Globus pallidus (tissue), 1 donor: ENCODE measurements around the gene COL18A1.

Experiments
- DNase-seq: peaks from one replicate; pipeline ENCODE4 v3.0.0-alpha.2; 2015; ENCODE audit warnings: low spot score

Gene COL18A1

DNA sequence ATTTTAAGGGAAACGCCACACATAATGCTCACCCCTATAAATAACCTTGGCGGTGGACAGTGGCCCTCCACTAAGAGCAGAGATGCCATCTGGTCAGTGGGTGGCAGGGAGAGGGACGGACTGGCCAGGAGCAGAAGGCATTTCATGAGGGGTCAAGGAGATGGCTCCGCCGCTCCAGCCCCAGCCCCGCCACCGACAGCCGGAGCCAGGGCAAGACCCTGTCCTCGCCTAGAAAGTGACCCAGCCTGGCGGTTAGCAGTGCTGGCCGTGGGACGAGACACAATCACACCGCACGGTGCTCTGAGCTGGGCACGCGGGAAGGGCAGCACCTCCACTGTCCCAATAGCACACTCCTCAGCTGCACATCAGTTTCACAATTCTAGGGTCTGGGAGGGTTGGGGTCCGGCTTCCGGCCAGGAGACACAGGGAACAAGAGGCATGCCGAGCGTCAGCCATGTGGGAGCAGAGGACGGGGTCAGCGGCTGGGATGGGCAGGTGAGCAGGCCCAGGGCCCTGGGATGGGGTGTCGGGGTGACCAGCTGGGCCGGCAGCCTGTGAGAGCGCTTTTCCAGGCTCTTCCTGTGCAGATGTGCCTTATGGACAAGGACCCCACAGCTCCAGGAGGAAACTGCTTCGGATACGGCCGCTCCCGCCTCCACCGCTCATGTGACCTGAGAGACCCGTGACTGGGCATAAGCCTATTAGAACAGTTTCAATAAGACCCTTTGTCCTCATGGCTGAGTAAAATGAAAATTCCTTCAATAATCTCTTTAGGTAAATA lies 131.5 kb downstream of the COL18A1 start:
- DNase-seq: no peak

- DNase-seq: no peak
Observed at GRCh38 chr21:45537111-45537745, 132.3 kb downstream of the COL18A1 start.

- DNase-seq: no peak
Observed at GRCh38 chr21:45537746-45538291, 132.9 kb downstream of the COL18A1 start.

DNA sequence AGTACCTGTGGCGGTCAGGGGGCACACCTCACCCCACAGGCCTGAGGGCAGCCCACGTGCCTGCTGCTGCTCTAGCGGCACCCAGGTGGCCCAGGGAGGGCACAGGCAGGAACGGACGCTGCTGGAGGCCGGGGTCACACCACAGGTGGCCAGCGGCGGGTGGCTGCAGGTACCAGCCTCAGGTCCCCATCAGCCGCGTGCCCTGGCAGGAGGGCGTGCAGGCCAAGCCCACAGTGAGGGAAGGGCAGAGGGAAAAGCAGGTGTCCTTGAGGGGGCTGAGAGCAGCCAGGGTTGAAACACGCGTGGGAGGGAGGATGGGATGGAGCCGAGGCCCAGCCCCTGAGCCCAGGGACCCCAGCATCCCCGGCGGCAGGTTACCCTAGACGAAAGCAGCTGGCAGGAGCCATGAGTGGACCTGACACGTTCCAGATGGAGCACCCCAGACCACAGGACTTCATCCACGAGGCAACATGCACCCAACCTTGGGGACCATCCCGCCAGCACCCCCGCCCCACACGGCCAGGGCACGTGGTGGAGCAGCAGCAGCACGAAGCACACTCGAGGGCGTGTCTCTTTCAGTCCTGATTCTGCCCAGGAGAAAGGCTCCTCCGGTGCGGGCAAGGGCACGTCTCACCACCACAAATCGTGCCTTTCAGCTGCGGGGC lies 133.5 kb downstream of the COL18A1 start:
- DNase-seq: no peak

GRCh38 chr21:45539046-45539795 lies 134.3 kb downstream of the COL18A1 start:
- no peak for DNase-seq

DNA sequence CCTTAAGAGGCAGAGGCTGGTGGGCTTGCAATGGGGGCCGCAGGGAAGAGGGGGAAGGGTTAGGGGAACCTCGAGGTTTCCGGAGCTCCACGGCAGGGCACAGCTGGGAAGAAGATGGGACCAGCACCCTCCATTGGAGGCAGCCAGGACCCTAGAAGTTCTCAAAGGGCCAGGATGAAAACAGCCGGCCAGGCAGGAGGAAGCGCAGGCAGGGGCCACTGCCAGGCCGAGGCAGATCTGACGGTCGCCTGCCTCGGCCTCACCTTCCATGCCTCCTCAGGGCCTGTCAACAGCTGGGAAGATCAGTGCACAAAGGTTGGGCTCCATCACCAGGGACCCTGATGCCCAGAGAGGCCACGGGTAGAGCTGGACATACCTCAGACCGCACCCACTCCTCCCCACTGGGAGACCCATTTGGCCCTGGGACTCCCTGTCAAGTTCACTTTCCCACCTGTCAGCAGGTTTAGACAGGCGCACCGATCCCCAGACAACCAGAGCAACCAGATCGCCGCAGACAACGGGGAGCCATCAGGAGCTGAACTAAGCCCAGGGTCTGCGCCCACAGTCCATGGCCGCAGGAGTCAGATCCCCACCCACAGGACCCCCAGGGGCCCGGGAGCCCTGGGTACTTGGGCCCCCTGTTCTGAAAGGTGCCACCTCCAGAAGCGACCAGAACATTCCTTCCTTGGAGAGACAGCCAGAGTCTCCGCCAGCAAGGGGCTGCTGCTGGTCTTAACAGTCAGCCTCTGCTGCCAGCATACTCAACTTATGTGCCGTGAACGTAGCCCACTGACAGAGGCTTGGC lies 135.0 kb downstream of the COL18A1 start:
- DNase-seq: no peak

GRCh38 chr21:45540601-45540970 lies 135.6 kb downstream of the COL18A1 start:
- no peak for DNase-seq

DNA sequence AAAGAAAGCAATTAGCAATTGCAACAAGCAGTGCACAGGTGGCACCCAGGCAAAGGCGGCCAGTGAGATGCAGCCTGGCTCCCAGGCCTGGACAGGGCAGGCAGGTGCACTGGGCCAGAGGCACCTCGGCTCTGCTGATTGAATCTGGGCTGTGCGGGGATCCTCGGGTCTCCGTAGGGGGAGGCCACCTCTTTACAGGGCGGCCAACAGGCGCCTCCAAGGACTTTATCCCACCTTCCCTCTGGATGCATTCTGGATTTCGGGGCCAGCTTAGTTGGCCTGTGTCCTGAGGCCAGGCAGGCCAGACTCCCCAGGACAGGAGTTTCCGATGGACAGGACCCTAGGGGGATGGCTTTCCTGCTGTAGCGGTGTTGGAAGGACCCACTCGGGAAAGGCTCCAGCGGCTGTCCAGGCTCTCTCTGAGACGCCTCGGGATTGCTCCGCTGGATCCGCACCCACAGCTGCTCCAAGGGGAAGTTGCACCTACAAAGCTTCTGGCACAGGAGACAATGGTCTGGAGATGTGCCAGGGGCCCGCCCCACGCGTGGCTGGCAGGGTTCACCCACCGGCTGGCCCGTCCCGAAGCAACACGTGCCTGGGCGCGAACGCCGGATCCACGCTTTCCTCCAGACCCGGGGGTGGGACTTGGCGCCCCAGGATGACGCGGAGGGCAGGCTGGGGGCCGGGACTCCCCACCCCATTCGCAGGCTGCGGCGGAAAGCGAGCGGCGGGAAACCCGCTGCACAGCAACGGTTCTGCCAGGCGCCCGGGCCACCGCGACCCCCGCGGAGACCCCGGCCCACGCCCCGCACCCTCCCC lies 136.5 kb downstream of the COL18A1 start:
- DNase-seq: peak; percentile 47

DNA sequence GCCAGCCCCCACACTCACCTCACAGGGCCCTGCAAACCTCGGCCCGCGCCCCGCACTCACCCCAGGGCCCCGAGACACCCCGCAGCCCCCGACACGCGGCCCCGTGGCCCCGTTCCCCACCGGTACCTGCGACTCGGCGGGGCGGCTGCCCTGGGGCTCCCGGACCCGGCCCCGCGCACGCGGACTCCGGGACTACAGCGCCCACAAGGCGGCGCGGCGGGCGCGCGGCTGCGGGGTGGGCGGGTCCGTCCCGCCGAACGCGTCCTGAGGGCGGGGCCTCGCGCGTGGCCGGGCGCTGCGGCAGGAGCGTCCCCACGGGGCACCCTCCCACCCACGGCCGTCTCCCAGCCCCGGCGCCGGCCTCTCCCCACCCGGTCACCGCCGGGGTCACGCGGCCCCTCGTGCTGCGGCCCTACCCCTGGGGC lies 137.3 kb downstream of the COL18A1 start, which contains the start of gene SLC19A1:
TSS of gene SLC19A1 (minus strand) at position 199 of the 425 bp plus-strand sequence. CDS start 4,481 bp downstream, outside the sequence.
- peak; percentile 55 for DNase-seq

- DNase-seq: no peak
Observed at GRCh38 chr21:45542667-45543370, 137.9 kb downstream of the COL18A1 start.

DNA sequence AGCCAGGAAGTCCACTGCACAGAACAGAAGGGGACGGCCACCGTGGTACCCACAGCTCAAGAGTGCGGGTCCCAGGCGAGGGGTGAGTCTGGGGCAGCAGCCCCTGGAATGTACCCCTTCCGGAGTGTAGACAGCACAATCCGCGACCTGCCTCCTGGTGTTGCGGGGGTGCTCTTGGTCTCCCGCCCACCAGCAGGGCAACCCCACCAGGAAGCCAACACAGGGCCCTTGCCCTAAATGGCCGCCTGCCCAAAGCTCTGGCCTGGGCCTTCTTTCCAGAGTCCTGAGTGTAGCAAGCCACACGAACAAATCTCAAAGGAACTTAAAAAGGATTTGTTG lies 138.4 kb downstream of the COL18A1 start:
- DNase-seq: no peak

DNA sequence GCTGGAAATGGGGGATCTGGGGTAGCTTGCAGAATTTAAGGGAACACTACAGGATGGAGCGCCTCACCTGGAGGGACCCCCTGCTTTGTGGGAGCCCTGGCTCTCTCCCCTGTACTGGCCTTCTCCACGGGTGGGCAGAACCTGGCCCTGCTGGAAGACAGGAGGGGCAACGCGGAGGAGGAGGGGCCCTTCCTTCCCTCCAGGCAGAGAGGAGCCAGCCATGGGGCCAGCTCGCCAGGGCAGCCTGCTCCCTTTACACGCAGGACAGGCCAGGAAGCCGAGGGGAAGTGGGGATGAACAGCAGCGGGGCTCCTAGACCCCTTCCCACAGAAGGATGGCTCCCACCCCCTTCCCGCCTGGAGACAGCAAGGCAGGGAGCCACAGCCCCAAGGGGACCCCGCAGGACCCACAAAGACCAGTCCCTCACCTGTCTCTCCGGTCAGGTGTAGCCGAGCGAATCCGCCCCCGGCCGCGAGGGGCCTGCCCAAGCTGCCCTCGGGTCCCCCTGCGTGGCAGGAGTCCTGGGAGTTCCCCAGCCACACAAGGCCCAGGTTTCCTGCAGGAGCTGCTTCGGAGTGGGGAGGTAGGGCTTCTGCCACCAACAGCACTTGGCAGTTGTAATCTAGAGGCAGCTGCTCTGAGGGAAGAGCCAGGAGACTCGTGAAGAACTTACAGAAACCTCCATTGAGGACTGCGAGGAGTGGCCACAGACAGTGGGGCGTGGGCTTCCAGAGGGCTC lies 138.9 kb downstream of the COL18A1 start:
- no peak for DNase-seq

DNA sequence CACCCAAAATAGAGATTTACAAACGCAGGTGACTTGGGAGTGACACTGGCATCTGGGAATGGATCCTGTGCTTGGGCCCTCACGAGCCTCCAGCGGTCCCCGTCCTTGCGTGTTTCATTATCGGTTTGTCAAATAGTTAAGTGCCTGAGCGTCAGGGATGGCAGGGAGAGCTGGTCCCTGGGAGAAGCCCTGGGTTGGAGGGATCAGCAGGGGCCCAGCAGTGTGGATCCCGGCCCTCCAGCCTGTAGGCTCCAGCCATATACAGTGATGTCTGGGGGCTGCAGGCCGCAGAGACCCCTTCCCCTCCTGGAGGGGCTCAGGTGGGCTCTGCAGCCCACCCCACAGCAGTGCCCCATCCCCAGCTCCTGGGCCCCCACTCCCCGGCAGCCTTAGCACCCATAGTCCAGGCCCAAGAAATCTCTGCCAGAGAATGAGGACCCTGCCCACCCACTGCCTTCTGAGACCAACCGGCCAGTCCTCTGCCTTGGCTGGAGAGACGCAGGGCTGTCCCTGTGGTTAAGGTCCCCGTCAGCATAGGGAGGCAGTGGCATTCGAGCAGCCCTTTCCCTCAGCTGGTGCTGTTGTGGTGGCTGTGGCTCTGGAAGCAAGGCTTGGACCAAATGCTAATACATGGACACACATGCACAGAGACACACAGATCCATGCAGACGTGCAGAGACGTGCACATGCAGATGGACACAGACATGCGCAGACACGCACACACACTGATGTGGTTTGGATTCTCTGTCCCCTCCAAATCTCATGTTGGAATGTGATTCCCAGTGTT lies 139.7 kb downstream of the COL18A1 start:
- DNase-seq: no peak

GRCh38 chr21:45545236-45545570 lies 140.2 kb downstream of the COL18A1 start:
- no peak for DNase-seq

GRCh38 chr21:45545691-45546531 lies 140.9 kb downstream of the COL18A1 start:
- DNase-seq: no peak

DNA sequence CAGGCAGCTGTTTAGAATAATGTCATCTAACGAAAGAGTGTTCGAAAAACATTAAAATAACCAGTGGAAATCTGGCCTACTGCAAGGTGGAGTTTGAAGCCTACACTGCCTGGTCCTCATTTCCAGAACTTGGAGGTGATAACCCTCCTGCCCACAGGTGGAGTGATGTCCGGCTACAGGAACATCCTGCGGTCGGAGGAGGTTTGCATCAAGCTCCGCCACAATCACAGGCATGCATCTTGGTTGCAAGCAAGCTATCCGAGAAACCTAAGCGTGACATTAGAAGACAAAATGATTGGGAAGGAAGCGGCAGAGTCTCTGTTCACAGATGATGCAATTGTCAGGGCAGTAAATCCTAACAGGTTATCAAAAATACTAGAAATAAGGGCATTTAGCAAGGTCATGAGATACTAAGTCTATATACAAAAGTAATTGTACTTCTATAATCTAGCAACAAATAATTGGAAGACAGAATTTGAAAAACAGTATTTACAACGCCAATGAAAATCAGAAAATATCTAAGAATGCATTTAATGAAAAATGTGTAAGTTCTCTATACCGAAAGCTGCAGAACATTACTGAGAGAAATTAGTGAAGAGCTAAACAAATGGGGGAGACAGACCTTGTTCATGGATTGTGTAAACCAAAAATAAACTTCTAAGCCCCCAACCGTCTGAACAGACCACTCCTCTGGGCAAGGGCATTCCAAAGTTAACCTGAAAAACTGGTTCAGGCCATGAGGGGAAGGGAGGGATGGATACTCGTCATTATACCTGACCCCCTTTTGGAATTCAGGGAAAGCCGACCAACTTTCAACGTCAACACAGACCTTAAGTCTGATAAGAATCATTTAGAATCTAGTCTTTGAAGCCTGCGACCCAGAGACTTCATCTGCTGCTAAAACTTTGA lies 141.9 kb downstream of the COL18A1 start:
- DNase-seq: no peak
